GM11168 (cell line): Measurements from ENCODE around the gene SAMMSON.

Experiments
- in situ Hi-C: fragments of 300-500 bp; cut with MboI; formaldehyde crosslinking; loops from one replicate; pipeline ENCODE4 v1.12.0; 2022; ENCODE audit warnings: low sequenced_read_pairs; ENCODE audit not compliant: unreplicated experiment

Gene SAMMSON

DNA sequence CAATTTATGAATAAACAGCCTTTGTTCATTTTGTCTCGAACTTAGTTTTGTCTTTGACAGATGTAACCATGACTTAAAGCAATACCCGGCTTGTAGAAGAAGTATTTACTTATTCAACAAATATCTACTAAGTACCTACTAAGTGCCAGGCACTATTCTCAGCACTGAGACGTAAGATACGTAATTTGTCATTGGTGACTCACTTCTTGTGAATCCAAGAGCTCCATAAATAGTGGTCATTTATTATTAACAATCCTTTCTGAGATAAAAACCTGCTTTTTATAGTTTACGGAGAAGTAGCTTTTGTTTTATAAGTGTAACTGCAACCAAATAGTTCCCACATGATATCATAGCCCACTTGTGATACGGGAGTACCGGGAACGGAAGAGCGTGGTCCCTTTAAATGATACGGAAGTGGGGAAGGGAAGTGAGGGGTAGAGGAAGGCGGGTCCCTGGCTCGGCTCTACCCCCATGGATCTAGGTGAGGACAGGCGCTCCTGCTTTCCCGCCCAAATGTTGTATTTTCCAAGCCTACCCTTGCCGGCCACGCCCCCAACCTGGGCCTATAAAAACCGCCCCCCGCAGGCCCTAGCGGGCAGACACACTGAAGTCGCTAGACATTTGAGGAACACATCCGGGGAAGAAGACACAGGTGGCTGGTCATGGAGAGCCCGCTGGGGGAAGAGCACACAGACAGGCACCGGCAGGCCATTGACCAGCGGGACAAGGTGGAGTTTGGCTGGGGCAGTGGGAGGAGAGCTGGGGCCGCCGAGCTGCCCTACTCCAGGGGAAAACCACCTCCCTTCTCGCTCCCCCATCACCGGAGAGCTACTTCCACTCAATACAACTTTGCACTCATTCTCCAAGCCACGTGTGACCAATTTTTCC is at the start of gene SAMMSON:
Gene SAMMSON (plus strand): TSS at position 594 of the 888 bp plus-strand sequence.
- in situ Hi-C loops, result no loop called here

DNA sequence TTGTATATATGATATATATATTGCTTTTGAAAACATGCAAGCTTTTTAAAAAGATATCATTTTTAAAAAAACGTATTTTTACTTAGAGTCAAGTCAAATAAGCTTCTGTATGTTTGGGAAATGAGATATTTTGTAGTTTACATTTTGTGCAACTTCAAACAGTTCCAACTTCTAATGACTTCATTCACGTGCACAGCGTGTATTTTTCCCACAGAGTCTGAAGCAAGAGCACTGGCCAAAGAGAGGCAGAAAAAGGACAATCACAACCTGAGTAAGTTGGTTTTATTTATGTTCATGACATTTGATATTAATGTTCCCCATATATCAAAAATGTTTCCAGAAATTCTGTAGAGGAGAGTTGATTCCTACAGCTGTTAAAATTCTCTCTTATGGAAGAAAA is 47.9 kb upstream of the SAMMSON start:
- in situ Hi-C loops, result no loop called here

DNA sequence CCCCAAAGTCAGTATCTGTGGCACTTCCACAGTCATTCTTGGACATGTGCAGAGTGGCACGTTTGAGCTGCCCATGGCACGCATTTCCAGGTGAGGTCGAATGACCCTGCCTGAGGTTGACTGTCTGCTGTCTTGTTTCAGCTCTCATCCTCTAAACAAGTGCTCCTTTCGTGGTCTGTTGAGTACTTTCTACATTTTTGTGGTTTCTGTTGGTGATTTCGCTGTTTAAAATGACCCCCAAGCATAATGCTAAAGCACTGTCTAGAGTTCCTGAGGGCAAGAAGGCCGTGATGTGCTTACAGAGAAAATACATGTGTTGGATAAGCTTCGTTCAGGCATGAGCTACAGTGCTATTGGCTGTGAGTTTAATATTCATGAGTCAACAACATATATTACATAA is 40.0 kb upstream of the SAMMSON start:
- in situ Hi-C loops, result no loop called here

DNA sequence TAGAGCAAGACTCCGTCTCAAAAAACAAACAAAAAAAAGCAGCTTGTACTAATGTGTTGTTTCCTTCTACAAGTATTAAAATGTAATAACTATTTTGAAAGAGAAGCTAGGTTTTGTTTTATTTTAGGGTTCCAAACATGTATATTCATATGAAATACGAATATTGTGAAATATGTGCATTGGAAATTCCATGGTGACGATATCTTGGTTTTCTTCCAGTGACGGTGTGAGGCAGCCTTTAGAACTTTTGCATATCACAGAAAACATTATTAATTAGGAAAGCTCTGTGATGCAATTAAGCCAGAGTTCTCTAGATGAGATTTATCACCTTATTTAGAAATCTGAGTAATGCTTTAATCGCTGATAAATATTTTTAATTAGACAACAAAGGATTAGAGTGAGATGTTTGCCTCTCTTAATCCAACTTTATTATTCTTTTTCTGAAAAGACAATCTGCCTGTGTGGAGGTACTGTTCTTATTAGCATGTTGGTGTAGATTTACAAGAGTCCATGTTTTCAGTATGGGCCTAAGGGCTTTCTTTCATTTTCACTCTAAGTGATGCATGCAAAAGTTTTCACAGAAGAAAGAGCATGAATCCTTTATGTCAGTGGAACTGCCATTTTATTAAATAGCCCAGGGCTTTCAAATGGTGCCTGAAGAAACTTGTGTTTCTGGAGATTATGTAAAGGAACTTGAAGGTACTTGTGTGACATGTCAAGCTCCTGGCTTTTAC is 37.7 kb upstream of the SAMMSON start:
- in situ Hi-C loops, result no loop called here

DNA sequence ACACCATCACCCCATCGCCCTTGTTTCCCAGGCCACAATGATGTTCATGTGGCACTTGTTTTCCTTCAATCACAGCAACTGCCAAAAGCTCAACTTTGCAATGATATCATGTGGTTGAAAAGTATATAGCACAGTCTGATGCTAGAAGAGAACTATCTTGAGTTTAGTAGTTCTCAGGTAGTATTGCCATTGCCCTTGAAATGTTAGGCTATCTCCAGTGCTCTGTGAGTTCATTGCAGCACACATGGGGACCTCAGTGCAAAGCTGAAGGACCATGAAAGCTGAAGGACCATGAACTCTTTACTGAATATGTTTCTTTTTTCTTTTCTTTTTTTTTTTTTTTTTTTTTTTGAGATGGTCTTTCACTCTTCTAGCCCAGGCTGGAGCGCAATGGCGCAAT is 35.9 kb upstream of the SAMMSON start:
- in situ Hi-C loops, result no loop called here

DNA sequence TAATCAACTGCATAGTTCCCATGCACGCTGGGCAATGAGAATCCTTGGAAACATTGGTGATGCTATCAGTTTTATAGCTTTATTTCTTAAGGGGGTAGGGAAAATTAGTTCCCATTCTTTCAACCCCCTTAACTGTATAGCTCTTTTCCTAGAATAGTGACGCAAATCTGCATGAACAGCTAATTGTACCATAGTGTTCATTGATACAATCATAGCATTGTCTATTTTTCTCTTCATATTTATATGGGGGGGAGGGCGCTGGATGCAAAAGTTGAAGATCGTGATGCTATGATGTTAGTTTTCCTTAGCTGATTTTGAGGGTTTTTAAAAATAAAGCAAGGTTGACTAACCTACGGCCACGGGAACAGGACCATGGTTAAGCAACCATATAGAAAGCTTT is 32.4 kb upstream of the SAMMSON start:
- in situ Hi-C loops, result no loop called here

DNA sequence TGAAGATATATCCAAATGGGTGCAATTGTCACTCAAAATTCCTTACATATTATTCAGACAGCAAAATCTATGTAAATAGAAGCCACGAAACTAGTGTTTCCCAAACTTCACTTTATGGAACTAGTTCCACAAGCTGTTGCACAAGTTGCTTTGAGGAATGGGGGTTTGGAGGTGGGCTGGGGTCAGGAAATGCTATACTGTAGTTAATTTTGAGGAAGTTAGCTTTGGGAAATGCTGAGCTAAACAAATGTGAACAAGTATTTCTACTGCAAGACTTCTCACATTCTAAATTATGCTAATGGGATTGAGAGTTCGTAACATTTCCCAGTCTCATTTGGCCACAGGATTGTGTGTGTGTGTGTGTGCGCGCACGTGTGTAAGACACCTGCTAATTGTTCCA is 28.7 kb upstream of the SAMMSON start:
- in situ Hi-C loops, result no loop called here

DNA sequence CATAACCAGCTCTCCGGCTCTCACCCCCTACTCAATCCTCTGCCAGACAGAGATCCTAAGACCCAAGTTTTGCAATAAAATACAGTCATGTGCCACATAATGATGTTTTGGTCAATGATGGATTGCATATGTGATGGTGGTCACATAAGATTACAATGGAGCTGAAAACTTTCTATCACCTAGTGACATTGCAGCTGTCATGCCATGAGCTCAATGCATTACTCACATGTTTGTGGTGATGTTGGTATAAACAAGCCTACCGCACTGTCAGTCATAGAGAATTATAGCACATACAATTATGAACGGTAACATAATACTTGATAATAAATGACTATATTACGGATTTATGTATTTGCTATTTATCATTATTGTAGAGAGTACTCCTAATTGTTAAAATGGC is 26.9 kb upstream of the SAMMSON start:
- in situ Hi-C loops, result no loop called here

DNA sequence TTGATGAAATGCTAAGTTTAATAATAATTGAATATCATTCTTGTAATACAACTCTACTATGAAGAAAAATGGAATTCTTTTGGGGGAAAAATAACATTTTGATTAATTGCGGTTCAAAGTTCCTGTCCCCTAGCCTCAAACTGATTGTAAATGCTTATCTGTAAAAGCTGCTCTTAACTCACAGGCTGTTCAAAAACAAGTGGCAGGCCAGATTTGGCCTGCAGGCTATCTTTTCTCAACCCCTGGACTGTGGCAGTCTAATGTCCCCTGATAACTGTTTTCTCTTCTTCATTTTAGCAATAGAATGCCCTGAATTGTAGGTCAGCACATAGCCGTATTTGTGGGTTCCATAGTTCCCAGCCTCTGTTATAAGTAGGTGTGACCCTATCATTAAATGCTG is 23.5 kb upstream of the SAMMSON start:
- in situ Hi-C loops, result no loop called here

DNA sequence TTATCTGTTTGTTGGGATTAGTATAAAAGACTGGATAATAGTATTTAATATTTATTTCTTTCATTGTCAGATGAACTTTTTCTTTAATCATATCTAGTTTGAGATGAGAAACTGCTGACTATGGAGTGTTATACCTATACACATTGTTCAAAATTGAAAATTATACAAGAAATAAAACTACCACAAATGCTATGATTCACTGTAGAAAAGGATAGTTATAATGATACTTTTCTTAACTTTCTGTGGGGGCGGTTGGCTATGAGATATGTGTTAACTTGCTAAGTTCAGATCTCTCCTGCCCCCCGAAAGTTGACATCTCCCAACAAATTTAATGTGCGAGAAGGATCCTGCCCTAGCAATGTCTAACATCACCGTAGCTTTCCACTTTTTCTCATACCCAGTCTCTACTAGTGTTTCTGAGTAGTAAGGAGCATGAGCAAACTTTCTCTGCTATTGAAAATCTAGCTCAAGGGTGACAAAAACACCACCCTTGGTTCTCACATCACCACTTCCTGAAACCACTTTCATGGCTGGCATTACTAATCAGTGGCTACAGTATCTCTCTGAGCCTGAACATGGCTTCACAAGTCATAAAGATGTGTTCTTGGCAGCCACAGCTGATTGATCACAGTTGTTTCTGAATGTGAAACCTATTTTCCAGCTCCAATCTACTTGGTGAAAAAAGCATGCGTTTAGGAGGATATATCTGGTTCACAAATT is 15.8 kb upstream of the SAMMSON start:
- in situ Hi-C loops, result no loop called here

DNA sequence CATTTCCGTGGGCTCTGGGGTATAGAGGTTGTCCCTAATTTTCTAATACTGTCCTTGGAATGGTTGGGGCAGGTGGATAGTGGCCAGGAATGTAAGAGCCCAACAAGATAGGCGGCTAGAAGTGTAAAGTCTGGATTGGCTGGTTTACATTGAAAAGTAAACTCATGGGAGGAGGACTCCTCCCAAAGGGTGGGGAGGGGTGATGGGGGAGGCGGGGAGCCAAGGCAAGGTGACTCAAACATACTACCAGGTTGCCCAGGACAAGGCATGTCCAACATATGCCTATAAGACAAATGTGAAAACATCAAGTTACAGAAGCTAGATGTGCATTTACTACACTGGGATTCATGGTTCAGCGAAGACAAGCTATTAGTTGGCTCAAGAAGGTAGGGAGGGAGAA is 14.3 kb upstream of the SAMMSON start:
- in situ Hi-C loops, result no loop called here

DNA sequence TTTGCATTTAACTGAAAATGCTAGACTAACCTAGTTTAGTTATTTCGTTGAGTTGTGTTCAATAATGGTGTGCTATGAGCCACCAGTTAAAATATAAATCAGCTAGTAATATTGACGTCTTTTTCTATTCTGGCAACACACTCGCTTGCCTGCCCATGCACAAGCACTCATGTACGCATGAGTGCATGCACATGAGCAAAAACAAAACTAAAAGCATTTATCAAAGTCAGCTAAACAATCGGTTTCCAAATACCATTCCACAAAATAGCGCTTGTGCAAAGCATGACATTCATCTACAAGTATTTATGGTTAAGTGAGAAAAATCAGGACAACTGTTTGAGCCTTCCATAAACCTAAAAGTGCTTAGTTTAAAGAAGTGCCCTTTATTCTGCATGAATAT is 13.1 kb upstream of the SAMMSON start:
- in situ Hi-C loops, result no loop called here

DNA sequence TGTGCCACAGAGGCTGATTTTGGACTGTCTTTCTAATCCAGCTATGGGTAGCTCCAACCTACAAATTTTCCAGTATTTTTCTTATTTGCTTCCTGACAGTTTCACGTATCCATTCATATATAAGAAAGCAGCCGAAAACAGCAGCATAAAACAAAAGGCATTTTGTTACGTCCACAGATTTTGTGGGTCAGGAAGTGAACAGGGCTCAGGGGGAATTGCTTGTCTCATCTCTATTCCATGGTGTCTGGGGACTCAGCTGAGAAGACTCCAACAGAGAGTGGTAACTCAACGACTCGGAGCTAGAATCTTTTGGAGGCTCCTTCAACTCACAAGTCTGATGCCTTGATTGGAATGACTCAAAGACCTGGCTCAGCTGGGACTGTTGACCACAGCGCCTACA is 11.7 kb upstream of the SAMMSON start:
- in situ Hi-C loops, result no loop called here

DNA sequence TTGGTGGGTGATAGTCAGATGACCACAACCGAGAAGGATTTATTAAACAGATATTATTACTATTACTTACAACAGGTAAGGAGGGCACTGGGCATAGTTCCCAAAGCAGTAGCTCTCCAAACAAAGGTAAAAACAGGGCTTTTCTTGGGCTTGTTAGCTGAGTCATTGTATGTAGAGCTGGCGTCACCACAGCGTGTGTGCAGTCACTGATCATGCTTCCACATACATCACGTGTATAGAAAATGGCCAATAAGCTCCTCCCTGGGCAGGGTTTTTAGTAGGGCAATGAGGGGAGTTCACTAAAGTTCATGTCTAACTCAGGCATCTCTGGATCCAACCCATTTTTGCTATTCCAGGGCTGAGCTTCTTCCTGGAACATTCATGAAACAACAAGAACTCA is 5.8 kb upstream of the SAMMSON start:
- in situ Hi-C loops, result no loop called here

DNA sequence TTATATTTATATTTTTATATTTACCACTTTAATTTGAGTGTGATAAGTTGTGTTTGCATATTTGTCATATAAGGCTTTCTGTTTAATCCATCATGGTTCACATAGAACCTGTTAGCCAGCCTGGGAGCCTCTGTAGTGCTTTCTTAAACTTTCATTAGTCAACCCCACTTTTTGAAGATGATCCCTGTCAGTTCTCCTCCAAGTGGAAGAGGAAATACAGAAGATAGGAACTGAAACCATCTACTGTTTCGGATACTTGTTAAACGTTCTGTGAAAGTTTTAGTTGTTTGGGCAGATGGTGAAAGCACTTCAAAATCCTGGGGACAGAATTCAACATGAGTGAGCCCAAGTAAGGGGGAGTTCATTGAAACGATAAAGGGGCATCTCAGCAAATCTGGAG is 4.6 kb upstream of the SAMMSON start:
- in situ Hi-C loops, result no loop called here

DNA sequence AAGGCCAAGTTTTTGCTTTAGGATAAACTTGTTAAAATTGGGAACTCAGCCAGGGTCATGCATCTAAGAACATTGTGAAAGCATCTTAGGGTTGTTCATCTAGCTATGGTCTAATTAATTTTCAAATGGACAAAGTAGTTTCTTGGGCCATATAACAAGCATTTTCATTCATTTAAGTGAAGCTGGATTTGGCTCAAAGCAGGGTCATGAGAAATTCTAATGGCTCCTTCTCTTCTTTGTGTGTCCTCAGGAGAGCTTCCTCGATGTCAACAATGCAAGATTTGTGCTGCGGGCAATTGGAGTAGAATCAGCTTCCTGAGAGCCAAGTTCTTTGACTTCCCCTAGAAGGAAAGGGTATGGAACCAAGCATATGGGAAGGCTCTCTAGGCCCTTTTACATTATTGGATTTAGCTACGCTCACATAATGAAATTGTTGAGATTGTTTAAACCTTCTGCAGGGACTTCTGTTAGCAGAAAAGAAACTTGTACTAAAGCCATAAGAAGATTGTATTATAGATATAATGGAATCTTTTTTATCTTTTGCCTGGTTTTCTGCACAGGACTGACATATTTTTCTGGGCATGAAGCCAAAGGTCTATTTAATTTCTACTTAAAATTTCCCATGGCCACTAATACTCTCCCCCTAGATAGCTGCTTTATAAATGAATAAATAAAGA is 1.8 kb upstream of the SAMMSON start:
- in situ Hi-C loops, result no loop called here

DNA sequence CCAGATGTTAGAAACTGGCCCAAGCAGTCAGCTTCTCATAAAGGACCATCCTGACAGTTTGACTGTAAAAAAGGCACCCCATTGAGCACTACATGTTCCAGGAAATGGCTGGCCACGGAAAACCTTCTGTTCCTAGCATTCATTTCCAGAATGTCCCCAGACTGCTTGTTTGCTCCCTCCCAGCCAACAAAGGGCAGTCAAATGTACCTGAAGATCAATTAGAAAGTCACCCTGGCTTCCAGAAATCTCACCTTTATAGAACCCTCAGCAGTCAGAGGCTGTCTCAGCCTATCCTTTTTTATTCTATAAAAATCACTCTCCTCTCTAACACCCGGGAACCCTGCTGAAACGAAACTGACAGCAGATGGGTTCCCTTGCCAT is 784 bp upstream of the SAMMSON start:
- in situ Hi-C loops, result no loop called here

DNA sequence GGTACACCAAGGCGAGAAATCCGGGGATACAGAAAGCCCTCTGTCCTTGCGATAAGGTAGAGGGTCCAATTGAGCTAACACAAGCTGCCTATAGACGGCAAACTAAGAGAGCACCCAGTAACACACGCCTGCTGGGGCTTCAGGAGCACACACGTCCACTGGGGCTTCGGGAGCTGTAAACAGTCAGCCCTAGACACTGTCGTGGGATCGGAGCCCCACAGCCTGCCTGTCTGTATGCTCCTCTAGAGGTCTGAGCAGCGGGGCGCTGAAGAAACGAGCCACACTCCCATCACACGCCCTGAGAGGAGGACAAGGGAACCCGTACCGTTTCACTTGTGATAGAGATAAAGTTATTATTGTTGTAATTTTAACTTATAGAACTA is 486 bp downstream of the SAMMSON start:
- in situ Hi-C loops, result no loop called here

DNA sequence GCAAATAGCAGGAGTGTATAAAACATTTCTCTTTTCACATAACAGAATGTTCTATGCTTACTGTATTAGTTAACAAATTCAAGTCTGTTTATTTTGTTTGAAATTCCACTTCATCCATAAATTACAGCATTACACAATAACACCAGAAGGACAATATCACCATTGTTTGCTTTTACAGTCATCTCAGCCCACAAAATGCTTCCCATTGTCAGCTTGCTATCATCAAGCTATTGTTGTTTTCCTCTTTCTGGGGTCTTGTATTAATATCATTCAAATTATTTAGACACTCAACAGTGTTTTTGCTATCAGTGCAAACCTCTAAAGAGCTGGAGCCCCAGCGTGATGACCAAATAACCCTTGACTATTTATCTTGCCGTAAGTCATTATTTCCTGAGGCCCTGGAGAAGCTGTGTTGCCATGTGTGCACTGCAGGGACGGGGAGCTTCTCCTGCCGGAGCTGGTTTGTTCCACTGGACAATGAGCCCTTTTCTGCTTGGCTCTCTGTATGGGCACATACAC is 1.1 kb downstream of the SAMMSON start:
- in situ Hi-C loops, result no loop called here

DNA sequence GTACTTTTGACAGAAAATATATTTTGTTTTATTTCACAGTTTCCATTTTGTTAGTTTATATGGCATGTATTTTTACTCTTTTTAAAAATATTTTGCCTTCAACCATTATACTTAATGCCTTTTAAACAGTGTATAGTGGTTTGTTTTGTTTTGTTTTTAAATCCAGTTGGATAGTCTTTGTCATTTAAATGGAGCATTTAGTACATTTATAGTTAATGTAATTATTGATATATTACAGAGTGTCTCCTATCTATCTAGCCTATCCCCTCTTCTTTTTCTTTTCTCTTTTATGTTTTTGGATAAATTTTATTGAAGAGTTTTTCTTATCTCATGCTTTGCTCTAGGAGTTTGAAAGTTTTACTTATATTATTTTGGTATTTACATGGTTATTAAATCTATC is 3.6 kb downstream of the SAMMSON start:
- in situ Hi-C loops, result no loop called here
